Liver (tissue), 9 donors: ENCODE measurements around the gene ERVV-1. TPM values are rescaled to one million over a fixed set of nuclear protein-coding genes. Genes with fewer than 3 reads are reported as not detected.
"Not testable (repeated sequence)": the region's sequence is repeated elsewhere in the genome, so short reads cannot be mapped to it uniquely, and the experiment has no call there.

Source experiments
- DNase-seq: peaks from one replicate; pipeline ENCODE4 v3.0.0-alpha.2; 2017; ENCODE audit warnings: low spot score
- H3K27ac ChIP-seq, 2 donors: one replicate each; pipeline ENCODE4 v1.7.0; 2013; ENCODE audit warnings: inconsistent platforms in 2 of 2, low read length in 2 of 2, control low read depth in 1 of 2, low read depth in 1 of 2, mild to moderate bottlenecking in 1 of 2
- H3K27me3 ChIP-seq, 4 donors: one replicate each; pipeline versions ENCODE4 v1.6.1 to v1.7.0; 2013; ENCODE audit warnings: low read length in 3 of 4, inconsistent platforms in 1 of 4, mild to moderate bottlenecking in 1 of 4, moderate library complexity in 1 of 4; ENCODE audit not compliant: control insufficient read depth in 4 of 4, insufficient read depth in 4 of 4
- H3K36me3 ChIP-seq, 4 donors: one replicate each; pipeline versions ENCODE4 v1.6.1 to v1.7.0; 2013; ENCODE audit warnings: low read length in 3 of 4, mild to moderate bottlenecking in 3 of 4, low read depth in 1 of 4, moderate library complexity in 1 of 4; ENCODE audit not compliant: control insufficient read depth in 4 of 4, insufficient read depth in 3 of 4
- H3K4me1 ChIP-seq, 4 donors: one replicate each; pipeline versions ENCODE4 v1.6.1 to v1.7.0; 2013; ENCODE audit warnings: low read length in 3 of 4, mild to moderate bottlenecking in 3 of 4, moderate library complexity in 1 of 4; ENCODE audit not compliant: control insufficient read depth in 4 of 4, insufficient read depth in 4 of 4
- H3K4me3 ChIP-seq, 3 donors: one replicate each; pipeline versions ENCODE4 v1.6.1 to v1.7.0; 2013; ENCODE audit warnings: low read length in 3 of 3, control low read depth in 1 of 3, low read depth in 1 of 3, mild to moderate bottlenecking in 1 of 3
- H3K9ac ChIP-seq, 2 donors: one replicate each; pipeline ENCODE4 v1.7.0; 2013; ENCODE audit warnings: low read length in 2 of 2, mild to moderate bottlenecking in 2 of 2, moderate library complexity in 2 of 2, control low read depth in 1 of 2, low read depth in 1 of 2
- H3K9me3 ChIP-seq, 4 donors: one replicate each; pipeline versions ENCODE4 v1.6.1 to v1.7.0; 2013; ENCODE audit warnings: low read length in 3 of 4; ENCODE audit not compliant: control insufficient read depth in 4 of 4
- CTCF ChIP-seq: fragments of 150-350 bp; IDR thresholded peaks from 2 replicates; pipeline ENCODE4 v1.5.1; 2017; ENCODE audit warnings: improper control_type of control experiment, low read depth, low read length; ENCODE audit not compliant: missing input control
- EGR1 ChIP-seq, 2 donors: IDR thresholded peaks; 2 replicates each; pipeline ENCODE4 v1.6.1; 2016 to 2018; ENCODE audit warnings: antibody characterized with exemption in 2 of 2, low read depth in 2 of 2
- FOXA1 ChIP-seq: IDR thresholded peaks from 2 replicates; pipeline ENCODE4 v1.6.1; 2016; ENCODE audit warnings: antibody characterized with exemption
- FOXA2 ChIP-seq: IDR thresholded peaks from 2 replicates; pipeline ENCODE4 v1.6.1; 2016; ENCODE audit warnings: antibody characterized with exemption
- GABPA ChIP-seq, 2 donors: IDR thresholded peaks in 1 of 2; conservative IDR thresholded peaks in 1 of 2; 2 replicates each; pipeline ENCODE4 v1.6.1; 2016; ENCODE audit warnings: antibody characterized with exemption in 2 of 2, mild to moderate bottlenecking in 1 of 2, moderate library complexity in 1 of 2
- HNF4A ChIP-seq, 2 donors: conservative IDR thresholded peaks; 2 replicates each; pipeline ENCODE4 v1.6.1; 2016; ENCODE audit warnings: antibody characterized with exemption in 2 of 2, mild to moderate bottlenecking in 2 of 2
- JUND ChIP-seq, 2 donors: IDR thresholded peaks; 2 replicates each; pipeline ENCODE4 v1.6.1; 2016; ENCODE audit warnings: antibody characterized with exemption in 2 of 2
- NR2F2 ChIP-seq: IDR thresholded peaks from 2 replicates; pipeline ENCODE4 v1.6.1; 2016; ENCODE audit warnings: antibody characterized with exemption
- RAD21 ChIP-seq, 2 donors: IDR thresholded peaks; 2 replicates each; pipeline ENCODE4 v1.6.1; 2016; ENCODE audit warnings: antibody characterized with exemption in 2 of 2, mild to moderate bottlenecking in 2 of 2
- REST ChIP-seq: IDR thresholded peaks from 2 replicates; pipeline ENCODE4 v1.6.1; 2016; ENCODE audit warnings: antibody characterized with exemption, mild to moderate bottlenecking
- RXRA ChIP-seq, 2 donors: IDR thresholded peaks; 2 replicates each; pipeline ENCODE4 v1.6.1; 2017 to 2018; ENCODE audit warnings: antibody characterized with exemption in 2 of 2, mild to moderate bottlenecking in 1 of 2
- SP1 ChIP-seq: IDR thresholded peaks from 2 replicates; pipeline ENCODE4 v1.6.1; 2018; ENCODE audit warnings: antibody characterized with exemption, mild to moderate bottlenecking
- TAF1 ChIP-seq: conservative IDR thresholded peaks from 2 replicates; pipeline ENCODE4 v1.6.1; 2016; ENCODE audit warnings: antibody characterized with exemption, mild to moderate bottlenecking
- YY1 ChIP-seq: IDR thresholded peaks from 2 replicates; pipeline ENCODE4 v1.6.1; 2016; ENCODE audit warnings: antibody characterized with exemption, mild to moderate bottlenecking
- ZBTB33 ChIP-seq: IDR thresholded peaks from 2 replicates; pipeline ENCODE4 v1.6.1; 2016; ENCODE audit warnings: antibody characterized with exemption
- WGBS: extraction: QIAGEN DNeasy Blood & Tissue Kit; methylation state at CpG from one replicate; pipeline ENCODE4 v1.1.7; 2013; 5-methylcytosine and 5-hydroxymethylcytosine counted together
- polyA plus RNA-seq, 2 donors: library from polyadenylated mRNA; stranded (reverse) in 1 of 2; unstranded in 1 of 2; fragments of 200-250 nt in 1 of 2; fragments of >200 nt in 1 of 2; fragmentation: Nextera tagmentation in 1 of 2; extraction: Ambion mirVana in 1 of 2; gene quantifications; one replicate each; pipeline versions ENCODE4 v1.2.1 to v1.2.3, GENCODE V29; 2013 to 2015
- total RNA-seq, 2 donors: library from RNA; depleted of rRNA; stranded (reverse); fragments of >200 nt; gene quantifications; one replicate each; pipeline ENCODE4 v1.2.3, GENCODE V29; 2014
- TF ChIP-seq, protein P1 (sequence below): IDR thresholded peaks from 2 replicates; pipeline ENCODE4 v1.6.1; 2016; ENCODE audit warnings: antibody characterized with exemption
- donor health status: healthy.
- donor health status: healthy.
- donor health status: healthy.
- donor health status: healthy.
- donor health status: healthy.

Gene ERVV-1
- total and polyA plus RNA-seq, 4 donors = not detected

GRCh38 chr19:53028306-53028705 lies 14.6 kb downstream of the ERVV-1 start:
- peaks cover 4 to 32% (median 9%) of the 10 kb centered on the region in 4 donors for H3K9me3 ChIP-seq
- H3K4me3 ChIP-seq, DNase-seq, H3K4me1 ChIP-seq, H3K27me3 ChIP-seq, H3K9ac ChIP-seq, H3K36me3 ChIP-seq, H3K27ac ChIP-seq: not testable (repeated sequence)
- 22% methylated on average over 7 of the region's 7 CpGs for WGBS

GRCh38 chr19:53034054-53034453 lies 20.3 kb downstream of the ERVV-1 start:
- no peaks in the 10 kb centered on the region for H3K36me3 ChIP-seq
- H3K9me3 ChIP-seq = peaks cover 16 to 58% (median 22%) of the 10 kb centered on the region in 4 donors
- no peak for TF ChIP-seq EGR1 (IDR thresholded peaks at IDR 0.05; ENCODE audit: low read depth in 2 of 2)
- TF ChIP-seq RXRA (IDR thresholded peaks at IDR 0.05) = no peak
- TF ChIP-seq FOXA2 = no peak
- TF ChIP-seq SP1 = no peak
- TF ChIP-seq FOXA1 = no peak
- TF ChIP-seq, protein P1, sequence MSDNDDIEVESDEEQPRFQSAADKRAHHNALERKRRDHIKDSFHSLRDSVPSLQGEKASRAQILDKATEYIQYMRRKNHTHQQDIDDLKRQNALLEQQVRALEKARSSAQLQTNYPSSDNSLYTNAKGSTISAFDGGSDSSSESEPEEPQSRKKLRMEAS = no peak
- TF ChIP-seq NR2F2 = no peak
- TF ChIP-seq RAD21 (IDR thresholded peaks at IDR 0.05) = no peak
- no peak for TF ChIP-seq TAF1
- TF ChIP-seq YY1 = no peak
- no peak for TF ChIP-seq JUND (IDR thresholded peaks at IDR 0.05)
- no peak for TF ChIP-seq HNF4A (conservative IDR thresholded peaks at IDR 0.05)
- no peak for TF ChIP-seq REST
- TF ChIP-seq GABPA (IDR thresholded peaks at IDR 0.05 in 1 of 2, conservative IDR thresholded peaks at IDR 0.05 in 1 of 2) = no peak
- TF ChIP-seq CTCF = no peak
- no peak for TF ChIP-seq ZBTB33
- no peak overlapping the region for H3K27ac ChIP-seq
- H3K27me3 ChIP-seq = peaks cover 0 to 8% (median 1%) of the 10 kb centered on the region in 4 donors
- H3K4me3 ChIP-seq = no peak overlapping the region
- no peaks in the 10 kb centered on the region for H3K4me1 ChIP-seq
- no peak for DNase-seq
- no peak overlapping the region for H3K9ac ChIP-seq
- WGBS = 90% methylated on average over 2 of the region's 2 CpGs
